Activated T-helper 1 cell treated with anti-CD3 and anti-CD28 coated beads, Interleukin-12 subunit alpha, Interleukin-12 subunit beta, Interleukin-2, Interleukin-4 antibody, amounts not matched to agents 30 ng/mL and 10 ng/mL and 1 ng/mL, durations not matched to agents 14 hours and 24 hours and 36 hours (primary cell): ENCODE measurements around the gene UQCRHL. TPM values are rescaled to one million over a fixed set of nuclear protein-coding genes. Genes with fewer than 3 reads are reported as not detected.

ENCODE experiments used
- DNase-seq: peaks from one replicate; pipeline ENCODE4 v3.0.0; 2021; ENCODE audit warnings: low spot score
- H3K27ac Mint-ChIP-seq: one replicate; pipeline ENCODE4 v1.8.0; 2021; ENCODE audit warnings: mild to moderate bottlenecking, mixed read lengths
- H3K27me3 Mint-ChIP-seq: one replicate; pipeline ENCODE4 v1.8.0; 2022; ENCODE audit warnings: mild to moderate bottlenecking, moderate library complexity, mixed read lengths; ENCODE audit not compliant: insufficient read depth
- H3K36me3 Mint-ChIP-seq: one replicate; pipeline ENCODE4 v1.8.0; 2021; ENCODE audit warnings: low read depth, mixed read lengths
- H3K4me1 Mint-ChIP-seq: one replicate; pipeline ENCODE4 v1.8.0; 2021; ENCODE audit warnings: low read depth, mixed read lengths
- H3K4me3 Mint-ChIP-seq: one replicate; pipeline ENCODE4 v1.8.0; 2021; ENCODE audit warnings: mild to moderate bottlenecking, moderate library complexity, mixed read lengths
- H3K9me3 Mint-ChIP-seq: one replicate; pipeline ENCODE4 v1.8.0; 2021; ENCODE audit warnings: mixed read lengths
- intact Hi-C: fragments of 100-400 bp; cut with micrococcal nuclease; formaldehyde crosslinking; loops from one replicate; pipeline ENCODE4 v1.15.1; 2024
- total RNA-seq: library from RNA; stranded (reverse); gene quantifications from 2 replicates; pipeline ENCODE4 v1.2.3, GENCODE V29; 2022

The UQCRHL gene
- total RNA-seq, 1 donor from 2014 or later = 1.5 TPM

- peak overlapping the region; percentile 40 for H3K4me3 Mint-ChIP-seq
- intact Hi-C loops = no loop called here
- peaks cover 47% of the 10 kb centered on the region for H3K27me3 Mint-ChIP-seq
- no peak overlapping the region for H3K27ac Mint-ChIP-seq
- no peaks in the 10 kb centered on the region for H3K36me3 Mint-ChIP-seq
- no peaks in the 10 kb centered on the region for H3K9me3 Mint-ChIP-seq
- peaks cover 5% of the 10 kb centered on the region for H3K4me1 Mint-ChIP-seq
- DNase-seq = no peak
Measured at GRCh38 chr1:15757575-15758342, 49.7 kb downstream of the UQCRHL start.

Other genes starting within 250 kb of the UQCRHL start
- 34.4 and 34.5 TPM in 2 replicates for gene AGMAT, start 222.6 kb downstream of the UQCRHL start, total RNA-seq
- 49.9 and 51.4 TPM in 2 replicates for gene DDI2, start 190.2 kb downstream of the UQCRHL start, total RNA-seq
- 65.5 and 66.2 TPM in 2 replicates for gene PLEKHM2, start 123.3 kb downstream of the UQCRHL start, total RNA-seq
- 1.1 and 1.8 TPM in 2 replicates for gene SLC25A34, start 71.4 kb downstream of the UQCRHL start, total RNA-seq
- not detected in 2 replicates for gene TMEM82, start 65.2 kb downstream of the UQCRHL start, total RNA-seq
- gene FBLIM1, start 48.9 kb downstream of the UQCRHL start, total RNA-seq = not detected in 2 replicates
- gene SPEN, start 40.1 kb upstream of the UQCRHL start, total RNA-seq = 81.9 and 87.6 TPM in 2 replicates
- 62.6 and 68.8 TPM in 2 replicates for gene ZBTB17, start 168.5 kb upstream of the UQCRHL start, total RNA-seq
- not detected in 2 replicates for gene SRARP, start 196.6 kb upstream of the UQCRHL start, total RNA-seq
- gene HSPB7, start 210.4 kb upstream of the UQCRHL start, total RNA-seq = not detected in 2 replicates
- not detected in 2 replicates for gene CLCNKA, start 214.4 kb upstream of the UQCRHL start, total RNA-seq
- not detected in 2 replicates for gene CLCNKB, start 236.1 kb upstream of the UQCRHL start, total RNA-seq